H1 (cell line): ENCODE data around the gene CSHL1. TPM values are rescaled to one million over a fixed set of nuclear protein-coding genes. Genes with fewer than 3 reads are reported as not detected.
"Not testable (repeated sequence)": the region's sequence is repeated elsewhere in the genome, so short reads cannot be mapped to it uniquely, and the experiment has no call there.

ENCODE experiments used
- CTCF ChIA-PET: fragments of 300-600 bp; sonication (Branson Sonifier 250); formaldehyde crosslinking; loops from one replicate; lab custom pipeline; 2021; ENCODE audit not compliant: partially characterized antibody; lab: Charles Lee
- POLR2A ChIA-PET: fragments of 300-600 bp; sonication (Branson Sonifier 250); formaldehyde crosslinking; loops from one replicate; lab custom pipeline; 2021; ENCODE audit warnings: inconsistent platforms; ENCODE audit not compliant: partially characterized antibody; lab: Charles Lee
- DNase-seq, 2 experiments: peaks; one replicate each; pipeline versions ENCODE4 v3.0.0 to v3.0.0-alpha.2; 2010 to 2022; ENCODE audit warnings: low spot score in 2 of 2, low read depth in 1 of 2, mixed read lengths in 1 of 2
- FAIRE-seq: peaks from 2 replicates; lab custom pipeline; 2011; peaks lifted over from hg19 to GRCh38; lab: Jason Lieb, UNC
- H2AFZ ChIP-seq: 2 replicates; pipeline ENCODE4 v1.8.1; 2012; ENCODE audit warnings: low read length, inconsistent platforms
- H2AK5ac ChIP-seq: 2 replicates; pipeline ENCODE4 v1.6.1; 2013; ENCODE audit warnings: low read depth, low read length
- H2BK120ac ChIP-seq: replicated peaks from 2 replicates; pipeline ENCODE3; 2013; ENCODE audit warnings: low read depth, low read length, inconsistent platforms
- H2BK12ac ChIP-seq: 2 replicates; pipeline ENCODE4 v1.6.1; 2013; ENCODE audit warnings: low read depth, low read length
- H2BK15ac ChIP-seq: 2 replicates; pipeline ENCODE4 v1.6.1; 2013; ENCODE audit warnings: low read length
- H2BK20ac ChIP-seq: 2 replicates; pipeline ENCODE4 v1.6.1; 2013; ENCODE audit warnings: low read length
- H2BK5ac ChIP-seq: 2 replicates; pipeline ENCODE4 v1.6.1; 2013; ENCODE audit warnings: low read depth, low read length
- H3K14ac ChIP-seq: 2 replicates; pipeline ENCODE4 v1.6.1; 2013; ENCODE audit warnings: inconsistent platforms; ENCODE audit not compliant: insufficient read length
- H3K18ac ChIP-seq: 2 replicates; pipeline ENCODE4 v1.6.1; 2013; ENCODE audit warnings: low read length; ENCODE audit errors: extremely low read depth
- H3K23ac ChIP-seq: 2 replicates; pipeline ENCODE4 v1.6.1; 2013; ENCODE audit warnings: inconsistent platforms; ENCODE audit not compliant: insufficient read length
- H3K23me2 ChIP-seq: 2 replicates; pipeline ENCODE4 v1.6.1; 2013; ENCODE audit warnings: low read depth, low read length
- H3K27ac ChIP-seq: 2 replicates; pipeline ENCODE4 v1.6.1; 2011; ENCODE audit warnings: low read depth, low read length, inconsistent platforms
- H3K27me3 ChIP-seq, 4 experiments: replicated peaks in 1 of 4; 1 replicate in 1 of 4; 2 replicates in 3 of 4; pipeline versions ENCODE4 v1.6.1 to v1.8.1; 2011 to 2013; ENCODE audit warnings: low read length in 3 of 4, mild to moderate bottlenecking in 3 of 4, inconsistent platforms in 2 of 4, mixed read lengths in 2 of 4, moderate library complexity in 1 of 4; ENCODE audit not compliant: control insufficient read depth in 3 of 4, insufficient read depth in 3 of 4; ENCODE audit errors: extremely low read depth in 1 of 4
- H3K36me3 ChIP-seq, 4 experiments: 2 replicates each; pipeline versions ENCODE4 v1.6.1 to v1.8.1; 2011 to 2013; ENCODE audit warnings: mild to moderate bottlenecking in 4 of 4, low read length in 3 of 4, moderate library complexity in 2 of 4, control low read depth in 1 of 4, inconsistent platforms in 1 of 4; ENCODE audit not compliant: insufficient read depth in 4 of 4, control insufficient read depth in 2 of 4
- H3K4ac ChIP-seq: replicated peaks from 2 replicates; pipeline ENCODE3; 2013; ENCODE audit warnings: low read length, low read depth, mixed read lengths, inconsistent platforms; ENCODE audit not compliant: insufficient read length
- H3K4me1 ChIP-seq, 4 experiments: replicated peaks in 1 of 4; 1 replicate in 1 of 4; 2 replicates in 3 of 4; pipeline versions ENCODE4 v1.6.1 to v1.8.1; 2011 to 2013; ENCODE audit warnings: low read length in 3 of 4, inconsistent platforms in 2 of 4, mixed read lengths in 1 of 4; ENCODE audit not compliant: insufficient read depth in 4 of 4, control insufficient read depth in 3 of 4
- H3K4me2 ChIP-seq, 2 experiments: 2 replicates each; pipeline versions ENCODE4 v1.6.1 to v1.8.1; 2011 to 2013; ENCODE audit warnings: low read depth in 2 of 2, low read length in 2 of 2, control low read depth in 1 of 2, inconsistent platforms in 1 of 2, mild to moderate bottlenecking in 1 of 2; ENCODE audit not compliant: insufficient read depth in 1 of 2
- H3K4me3 ChIP-seq, 4 experiments: fragments of 200-600, 300-600 bp in 1 of 4; sonication (generic), shearing (Covaris generic), sonication (Bioruptor Twin) in 1 of 4; 2 replicates each; pipeline versions ENCODE4 v1.5.1 to v1.8.1; 2011 to 2016; ENCODE audit warnings: low read length in 4 of 4, low read depth in 3 of 4, control low read depth in 2 of 4, inconsistent platforms in 2 of 4, mild to moderate bottlenecking in 2 of 4, mixed read lengths in 1 of 4, moderate library complexity in 1 of 4; ENCODE audit not compliant: insufficient read depth in 2 of 4; ENCODE audit errors: extremely low read depth in 1 of 4
- H3K56ac ChIP-seq: replicated peaks from 2 replicates; pipeline ENCODE3; 2013; ENCODE audit warnings: low read depth, mild to moderate bottlenecking, mixed read lengths, low read length, inconsistent platforms; ENCODE audit not compliant: insufficient read length
- H3K79me1 ChIP-seq: 2 replicates; pipeline ENCODE4 v1.6.1; 2013; ENCODE audit warnings: low read depth, low read length, control low read depth
- H3K79me2 ChIP-seq, 2 experiments: 2 replicates each; pipeline versions ENCODE4 v1.6.1 to v1.8.1; 2012 to 2013; ENCODE audit warnings: low read length in 2 of 2, mild to moderate bottlenecking in 2 of 2, inconsistent platforms in 1 of 2; ENCODE audit not compliant: insufficient read depth in 2 of 2, control insufficient read depth in 1 of 2
- H3K9ac ChIP-seq, 4 experiments: replicated peaks in 1 of 4; 1 replicate in 1 of 4; 2 replicates in 3 of 4; pipeline versions ENCODE4 v1.6.1 to v1.8.1; 2011 to 2013; ENCODE audit warnings: low read depth in 3 of 4, low read length in 3 of 4, control low read depth in 2 of 4, mild to moderate bottlenecking in 2 of 4, moderate library complexity in 2 of 4, inconsistent platforms in 1 of 4; ENCODE audit errors: extremely low read depth in 1 of 4
- H3K9me3 ChIP-seq, 2 experiments: 2 replicates each; pipeline versions ENCODE4 v1.6.1 to v1.8.1; 2012 to 2013; ENCODE audit warnings: mild to moderate bottlenecking in 2 of 2, moderate library complexity in 2 of 2, control low read depth in 1 of 2, inconsistent platforms in 1 of 2, low read depth in 1 of 2, low read length in 1 of 2, mixed read lengths in 1 of 2; ENCODE audit not compliant: insufficient read depth in 2 of 2
- H4K20me1 ChIP-seq, 2 experiments: replicated peaks in 1 of 2; 2 replicates each; pipeline versions ENCODE3 to v1.8.1; 2011 to 2013; ENCODE audit warnings: inconsistent platforms in 2 of 2, low read length in 2 of 2, mild to moderate bottlenecking in 1 of 2; ENCODE audit not compliant: insufficient read depth in 2 of 2, control insufficient read depth in 1 of 2
- H4K5ac ChIP-seq: 2 replicates; pipeline ENCODE4 v1.6.1; 2013; ENCODE audit warnings: low read length, low read depth, mixed read lengths, inconsistent platforms; ENCODE audit not compliant: insufficient read length
- H4K8ac ChIP-seq: 2 replicates; pipeline ENCODE4 v1.8.0; 2013; ENCODE audit warnings: mild to moderate bottlenecking, moderate library complexity, low read length, inconsistent platforms; ENCODE audit not compliant: insufficient read depth; ENCODE audit errors: extremely low read depth
- H4K91ac ChIP-seq: replicated peaks from 2 replicates; pipeline ENCODE3; 2013; ENCODE audit warnings: low read length, mixed read lengths, inconsistent platforms; ENCODE audit not compliant: insufficient read length
- BRCA1 ChIP-seq: IDR thresholded peaks from 2 replicates; pipeline ENCODE4 v1.6.1; 2012; ENCODE audit warnings: low read depth, low read length, improper control_type of control experiment
- CTCF ChIP-seq, 3 experiments: IDR thresholded peaks; 1 replicate in 2 of 3; 2 replicates in 1 of 3; pipeline versions ENCODE4 v1.5.1 to v1.6.1; 2011; ENCODE audit warnings: low read length in 3 of 3, mild to moderate bottlenecking in 3 of 3, inconsistent platforms in 2 of 3, low read depth in 1 of 3, moderate library complexity in 1 of 3; ENCODE audit not compliant: insufficient read depth in 1 of 3; ENCODE audit errors: control extremely low read depth in 1 of 3
- GTF2F1 ChIP-seq: IDR thresholded peaks from 2 replicates; pipeline ENCODE4 v1.6.1; 2012; ENCODE audit warnings: low read depth, low read length, improper control_type of control experiment, borderline replicate concordance
- JUND ChIP-seq: IDR thresholded peaks from 2 replicates; pipeline ENCODE4 v1.6.1; 2011; ENCODE audit warnings: mild to moderate bottlenecking, improper control_type of control experiment, low read length
- POLR2AphosphoS5 ChIP-seq: IDR thresholded peaks from 2 replicates; pipeline ENCODE4 v1.6.1; 2011; ENCODE audit warnings: low read depth, low read length
- SAP30 ChIP-seq: fragments of 300-600 bp; sonication (generic); IDR thresholded peaks from 2 replicates; pipeline ENCODE4 v1.7.1; 2012; ENCODE audit warnings: low read length, moderate library complexity, mild to moderate bottlenecking, inconsistent platforms; ENCODE audit not compliant: insufficient read depth, insufficient replicate concordance
- WGBS, 2 experiments: shearing (Covaris generic) in 1 of 2; methylation state at CpG; one replicate each; pipeline versions ENCODE4 v1.1.6 to v1.1.7; 2013 to 2015; ENCODE audit warnings: low lambda C conversion rate in 2 of 2, mixed read lengths in 2 of 2, inconsistent platforms in 1 of 2, low coverage in 1 of 2, missing lambda C conversion rate in 1 of 2; ENCODE audit not compliant: insufficient replicate concordance in 2 of 2, insufficient coverage in 1 of 2, insufficient read length in 1 of 2; ENCODE audit errors: extremely low coverage in 1 of 2, missing lambda C conversion rate in 1 of 2; 5-methylcytosine and 5-hydroxymethylcytosine counted together
- polyA plus RNA-seq, 7 experiments: library from polyadenylated mRNA; depleted of rRNA in 3 of 7; stranded (reverse) in 5 of 7; unstranded in 2 of 7; fragments of >200 nt in 5 of 7; fragments of 200-250 nt in 2 of 7; gene quantifications; 1 replicate in 5 of 7; 2 replicates in 1 of 7; 4 replicates in 1 of 7; pipeline versions ENCODE4 v1.2.1 to v1.2.3, GENCODE V29; 2011 to 2013; ENCODE audit warnings: missing spikeins in 2 of 7, mixed read lengths in 2 of 7
- total RNA-seq: library from RNA; stranded (reverse); fragmentation: NEBNext Ultra II Directional; extraction: Animal tissue kit (Norgen Biotek cat#: 25700); gene quantifications from 2 replicates; pipeline ENCODE4 v1.2.1, GENCODE V29; 2021

CSHL1 gene
- total and polyA plus RNA-seq, 2 of the 8 experiments (the other 6 are each of a cell fraction or from before 2014, with no cell fraction given): not detected

GRCh38 chr17:63910096-63910495, 962 bp downstream of the CSHL1 start (continued):
- TF ChIP-seq GTF2F1 (no peak), BRCA1 (no peak), SAP30 (no peak), JUND (no peak), POLR2AphosphoS5 (no peak), CTCF (IDR thresholded peaks at IDR 0.05; ENCODE audit: control extremely low read depth in 1 of 3, insufficient read depth in 1 of 3, low read depth in 1 of 3, low read length in 3 of 3) (no peak)

GRCh38 chr17:63909586-63909985, 1.5 kb downstream of the CSHL1 start:
- H3K56ac ChIP-seq, H2AFZ ChIP-seq, H3K23ac ChIP-seq, H3K27me3 ChIP-seq, H3K79me1 ChIP-seq, FAIRE-seq, H2BK12ac ChIP-seq, H2BK120ac ChIP-seq, H3K4me1 ChIP-seq, H3K36me3 ChIP-seq, H3K18ac ChIP-seq, H2AK5ac ChIP-seq, H4K8ac ChIP-seq, H3K79me2 ChIP-seq, H3K4me3 ChIP-seq, H3K9me3 ChIP-seq, H4K91ac ChIP-seq, H3K4ac ChIP-seq, H4K20me1 ChIP-seq, H3K9ac ChIP-seq, H3K27ac ChIP-seq, POLR2A ChIA-PET, DNase-seq, H3K23me2 ChIP-seq, H2BK20ac ChIP-seq, H2BK5ac ChIP-seq, H2BK15ac ChIP-seq, H4K5ac ChIP-seq, H3K4me2 ChIP-seq, H3K14ac ChIP-seq: not testable (repeated sequence)
- CTCF ChIA-PET: interaction anchor here (2.5 to 11.2 kb wide), 7 partner anchors 10 to 117 kb away, joined by 9 to 270 read pairs (median 44); partner anchors contain the start of gene GH1
- WGBS, 2 experiments: 89% methylated on average over 9 of the region's 10 CpGs; no CpG with 5 or more reads in 1 of the 2 experiments
